Pancreas (tissue), 10 donors: ENCODE data around the gene GRP. TPM values are rescaled to one million over a fixed set of nuclear protein-coding genes. Genes with fewer than 3 reads are reported as not detected.

Source experiments
- ATAC-seq, 4 donors: fragments of 200-7000 bp; cut with Tn5 transposase; one replicate each; pipeline versions ENCODE4 v1.8.0 to v1.9.1; 2020; ENCODE audit warnings: mild to moderate bottlenecking in 4 of 4, moderate library complexity in 4 of 4
- DNase-seq, 6 donors: peaks; one replicate each; pipeline ENCODE4 v3.0.0-alpha.2; 2020
- FAIRE-seq: peaks from 2 replicates; lab custom pipeline; 2012; peaks lifted over from hg19 to GRCh38; lab: Jason Lieb, UNC
- H3K27ac ChIP-seq, 4 donors: fragments of 200-600 bp; sonication (generic); 1 replicate in 3 of 4; 2 replicates in 1 of 4; pipeline versions ENCODE4 v1.5.0 to v1.8.0; 2020
- H3K27me3 ChIP-seq, 4 donors: fragments of 200-600 bp; one replicate each; pipeline ENCODE4 v1.8.0; 2021
- H3K36me3 ChIP-seq, 3 donors: fragments of 200-600 bp; sonication (generic) in 1 of 3; one replicate each; pipeline versions ENCODE4 v1.5.0 to v1.8.0; 2020 to 2021
- H3K4me1 ChIP-seq, 3 donors: fragments of 200-600 bp; one replicate each; pipeline ENCODE4 v1.8.0; 2021
- H3K4me3 ChIP-seq, 4 donors: fragments of 200-600 bp; sonication (generic) in 2 of 4; one replicate each; pipeline versions ENCODE4 v1.5.0 to v1.8.0; 2020 to 2021
- H3K9me3 ChIP-seq, 4 donors: fragments of 200-600 bp; one replicate each; pipeline ENCODE4 v1.8.0; 2021
- CTCF ChIP-seq, 4 donors: fragments of 200-600 bp; sonication (generic) in 3 of 4; IDR thresholded peaks; one replicate each; pipeline versions ENCODE4 v1.5.0 to v1.8.0; 2021; ENCODE audit warnings: antibody characterized with exemption in 4 of 4
- WGBS, 2 donors: extraction: QIAGEN DNeasy Blood & Tissue Kit; methylation state at CpG; one replicate each; pipeline ENCODE4 v1.1.7; 2013; 5-methylcytosine and 5-hydroxymethylcytosine counted together
- intact Hi-C, 3 donors: fragments of 100-400 bp; cut with DNase I; formaldehyde crosslinking; loops; one replicate each; pipeline versions ENCODE4 v1.11.1 to v1.14.2; 2022
- polyA plus RNA-seq, 2 donors: library from polyadenylated mRNA; stranded (reverse); fragments of 200-250 nt; gene quantifications; one replicate each; pipeline ENCODE4 v1.2.3, GENCODE V29; 2013
- total RNA-seq, 6 donors: library from RNA; stranded (reverse); fragmentation: NEBNext Ultra II Directional in 4 of 6; extraction: Animal tissue kit (Norgen Biotek cat#: 25700) in 4 of 6; gene quantifications; one replicate each; pipeline versions ENCODE4 v1.2.1 to v1.2.4, GENCODE V29; 2021 to 2023
- donor health status: healthy with polysubstance abuse.
- donor health status: DM: no; HTN: no; CAD: no; lungs with moderate emphysema.
- donor health status: DM: no; HTN: no; CAD: no.
- donor health status: control.
- donor health status: control.
- donor health status: Bipolar disorder and iron deficiency.
- donor health status: DM: yes; HTN: yes; CAD: no.
- donor health status: DM: no; HTN: no; CAD: no.
- donor health status: DM: no; HTN: no; CAD: no.
- donor health status: DM: yes; HTN: yes; CAD: no.

Gene GRP
- total RNA-seq (under 1 TPM in 2 of 6 donors, not detected in 4; 0.74 to 0.75 TPM), polyA plus RNA-seq (10 to 100 TPM in 1 of 2 donors, under 1 TPM in 1; 0.34 to 11.5 TPM)

GRCh38 chr18:59219672-59220163 lies at the start of gene GRP:
GRP (plus strand) TSS chr18:59220158; CDS start chr18:59220266, 108 bp downstream.
- DNase-seq, result peak in 1 of 6 donors; percentile 39
- H3K27ac ChIP-seq, result no peak within 1 kb of the TSS
- no peak for ATAC-seq
- peaks cover 0 to 21% (median 2%) of the 10 kb centered on the region in 4 donors for H3K27me3 ChIP-seq
- 4% methylated on average over 29 of the region's 29 CpGs for WGBS, 2 donors
- FAIRE-seq, result no peak
- no peaks in the 10 kb centered on the region for H3K36me3 ChIP-seq
- no peak for TF ChIP-seq CTCF (IDR thresholded peaks at IDR 0.05)
- intact Hi-C loops, result no loop called here
- no peaks in the 10 kb centered on the region for H3K4me1 ChIP-seq
- no peaks in the 10 kb centered on the region for H3K9me3 ChIP-seq
- H3K4me3 ChIP-seq, result no peak within 1 kb of the TSS

GRCh38 chr18:59172664-59173249 lies 47.2 kb upstream of the GRP start:
- intact Hi-C loops, result no loop called here
- Histone ChIP-seq H3K27me3 (no peaks in the 10 kb centered on the region), H3K9me3 (no peaks in the 10 kb centered on the region), H3K27ac (no peak overlapping the region), H3K36me3 (no peaks in the 10 kb centered on the region), H3K4me3 (no peak overlapping the region), H3K4me1 (no peaks in the 10 kb centered on the region)
- no peak for TF ChIP-seq CTCF (IDR thresholded peaks at IDR 0.05)
- ATAC-seq, result no peak
- no peak for DNase-seq
- 66 to 75% methylated on average over 2 of the region's 2 CpGs for WGBS, 2 donors
- no peak for FAIRE-seq

- no peaks in the 10 kb centered on the region for H3K27me3 ChIP-seq
- no peak for FAIRE-seq
- no peaks in the 10 kb centered on the region for H3K36me3 ChIP-seq
- no peaks in the 10 kb centered on the region for H3K4me1 ChIP-seq
- DNase-seq, result no peak
- H3K4me3 ChIP-seq, result no peak overlapping the region
- 89 to 91% methylated on average over 4 of the region's 4 CpGs for WGBS, 2 donors
- H3K27ac ChIP-seq, result no peak overlapping the region
- intact Hi-C loops, result no loop called here
- H3K9me3 ChIP-seq, result no peaks in the 10 kb centered on the region
- no peak for TF ChIP-seq CTCF (IDR thresholded peaks at IDR 0.05)
- ATAC-seq, result no peak
These were observed 42.5 kb upstream of the GRP start for GRCh38 chr18:59177485-59177884.

GRCh38 chr18:59180150-59180845 lies 39.7 kb upstream of the GRP start:
- TF ChIP-seq CTCF (IDR thresholded peaks at IDR 0.05), result no peak
- intact Hi-C loops, result no loop called here
- H3K36me3 ChIP-seq, result no peaks in the 10 kb centered on the region
- H3K4me3 ChIP-seq, result no peak overlapping the region
- H3K4me1 ChIP-seq, result no peaks in the 10 kb centered on the region
- H3K9me3 ChIP-seq, result no peaks in the 10 kb centered on the region
- WGBS, 2 donors, result 60 to 72% methylated on average over 9 of the region's 9 CpGs
- DNase-seq (no peak), ATAC-seq (no peak), FAIRE-seq (no peak)
- no peak overlapping the region for H3K27ac ChIP-seq
- H3K27me3 ChIP-seq, result no peaks in the 10 kb centered on the region

- Histone ChIP-seq H3K9me3 (no peaks in the 10 kb centered on the region), H3K27ac (no peak overlapping the region), H3K27me3 (no peaks in the 10 kb centered on the region), H3K4me1 (no peaks in the 10 kb centered on the region), H3K36me3 (no peaks in the 10 kb centered on the region), H3K4me3 (no peak overlapping the region)
- ATAC-seq (no peak), FAIRE-seq (no peak), DNase-seq (no peak)
- intact Hi-C loops, result no loop called here
- no peak for TF ChIP-seq CTCF (IDR thresholded peaks at IDR 0.05)
- WGBS, 2 donors, result 88 to 90% methylated on average over 1 of the region's 1 CpG
These were observed 37.3 kb upstream of the GRP start for GRCh38 chr18:59182673-59183072.
